ENCODE data around the gene PGGT1B. TPM values are rescaled to one million over a fixed set of nuclear protein-coding genes. Genes with fewer than 3 reads are reported as not detected.

Gene PGGT1B
- polyA plus RNA-seq, 1 experiment: 4.1 TPM

DNA sequence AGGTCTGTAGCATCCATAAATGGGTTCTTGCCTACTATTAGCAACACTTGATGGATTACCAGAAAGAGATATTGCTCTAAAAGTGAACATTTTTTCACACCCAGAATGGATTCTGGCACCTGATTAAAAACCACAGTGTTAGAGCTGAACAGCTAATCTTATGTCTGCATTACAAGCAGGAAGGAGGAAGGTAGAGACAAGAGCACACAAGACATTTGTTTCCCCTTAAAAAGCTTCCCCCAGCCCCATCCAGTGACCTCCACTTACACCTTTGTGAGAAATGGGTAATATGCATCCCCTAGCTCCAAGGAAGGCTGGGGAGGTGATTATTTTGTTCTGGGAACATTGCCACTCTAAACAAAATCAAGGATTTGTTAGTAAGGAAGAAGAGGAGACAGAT lies 80.9 kb downstream of the PGGT1B start:
- CTCF ChIA-PET: no interaction called here
- Histone ChIP-seq H3K27ac (ENCODE audit: low read depth, low read length) (no peak overlapping the region), H3K4me3 (ENCODE audit: low read depth, low read length) (no peak overlapping the region), H3K27me3 (ENCODE audit: control insufficient read depth, insufficient read depth, low read length) (peaks cover 56% of the 10 kb centered on the region), H3K9me3 (ENCODE audit: control insufficient read depth, insufficient read depth, low read length) (peaks cover 9% of the 10 kb centered on the region; the same call in 1 of the 2 replicates)
- TF ChIP-seq CTCF (IDR thresholded peaks at IDR 0.05; ENCODE audit: low read depth, low read length): no peak
- DNase-seq (ENCODE audit: low read depth, low spot score): no peak
- POLR2A ChIA-PET: no interaction called here

GRCh38 chr5:115180165-115180709 lies 82.4 kb downstream of the PGGT1B start:
- no peak for TF ChIP-seq CTCF (IDR thresholded peaks at IDR 0.05; ENCODE audit: low read depth, low read length)
- ChIA-PET CTCF (no interaction called here), POLR2A (no interaction called here)
- peaks cover 9% of the 10 kb centered on the region; the same call in 1 of the 2 replicates for H3K9me3 ChIP-seq (ENCODE audit: control insufficient read depth, insufficient read depth, low read length)
- H3K27ac ChIP-seq (ENCODE audit: low read depth, low read length): no peak overlapping the region
- H3K4me3 ChIP-seq (ENCODE audit: low read depth, low read length): peak overlapping the region; percentile 49
- H3K27me3 ChIP-seq (ENCODE audit: control insufficient read depth, insufficient read depth, low read length): peaks cover 62% of the 10 kb centered on the region
- DNase-seq (ENCODE audit: low read depth, low spot score): no peak

DNA sequence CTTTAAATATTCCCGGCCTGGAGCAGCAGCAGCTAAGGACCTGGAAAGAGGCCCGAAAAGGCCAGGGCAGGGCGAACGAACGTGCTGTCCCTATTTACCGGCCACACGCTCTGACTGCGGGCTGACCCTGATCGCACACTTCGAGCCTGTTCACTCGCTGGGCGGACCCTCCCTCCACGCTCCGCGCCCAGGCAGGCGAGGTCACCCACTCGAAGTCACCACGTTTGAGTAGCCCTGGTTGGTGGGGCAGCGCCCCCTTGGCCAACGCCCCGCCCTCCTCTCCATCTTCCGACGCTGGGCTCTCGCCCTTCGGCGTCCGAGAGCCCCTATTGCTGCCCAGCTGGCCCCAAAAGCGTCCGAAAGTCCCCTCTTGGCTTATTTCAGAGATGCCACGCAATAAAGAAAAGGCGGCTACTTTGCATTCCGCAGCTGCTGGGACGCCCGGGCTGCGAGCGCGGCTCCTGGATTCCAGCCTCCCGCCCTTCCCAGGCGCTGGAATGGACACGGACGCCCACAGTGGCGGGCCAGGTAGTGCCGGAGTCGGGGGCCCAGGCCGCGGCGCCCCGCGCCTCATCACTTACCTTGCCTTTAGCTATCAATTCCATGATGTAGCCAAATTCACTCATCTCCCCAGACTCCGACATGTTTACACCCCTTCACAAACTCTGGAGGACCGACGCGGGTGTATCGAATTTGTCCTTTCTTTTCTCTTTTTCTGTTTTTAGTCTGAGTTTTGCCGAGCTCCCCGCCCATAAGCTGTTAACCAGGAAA lies 83.1 kb downstream of the PGGT1B start:
- H3K4me3 ChIP-seq (ENCODE audit: low read depth, low read length): peak overlapping the region; percentile 49
- no peak for TF ChIP-seq CTCF (IDR thresholded peaks at IDR 0.05; ENCODE audit: low read depth, low read length)
- H3K27ac ChIP-seq (ENCODE audit: low read depth, low read length): no peak overlapping the region
- ChIA-PET CTCF (interaction anchor here (1.0 kb wide), 1 partner anchor 1567 kb away, joined by 3 read pairs; no protein-coding TSS in a partner anchor), POLR2A (no interaction called here)
- no peak for DNase-seq (ENCODE audit: low read depth, low spot score)
- H3K9me3 ChIP-seq (ENCODE audit: control insufficient read depth, insufficient read depth, low read length): peaks cover 9% of the 10 kb centered on the region; the same call in 1 of the 2 replicates
- peaks cover 65% of the 10 kb centered on the region for H3K27me3 ChIP-seq (ENCODE audit: control insufficient read depth, insufficient read depth, low read length)

- Histone ChIP-seq H3K27me3 (ENCODE audit: control insufficient read depth, insufficient read depth, low read length) (peaks cover 63% of the 10 kb centered on the region), H3K9me3 (ENCODE audit: control insufficient read depth, insufficient read depth, low read length) (peaks cover 9% of the 10 kb centered on the region; the same call in 1 of the 2 replicates), H3K4me3 (ENCODE audit: low read depth, low read length) (no peak overlapping the region), H3K27ac (ENCODE audit: low read depth, low read length) (no peak overlapping the region)
- TF ChIP-seq CTCF (IDR thresholded peaks at IDR 0.05; ENCODE audit: low read depth, low read length): no peak
- ChIA-PET CTCF (interaction anchor here (1.0 kb wide), 1 partner anchor 1566 kb away, joined by 3 read pairs; no protein-coding TSS in a partner anchor), POLR2A (no interaction called here)
- no peak for DNase-seq (ENCODE audit: low read depth, low spot score)
Measured at GRCh38 chr5:115179030-115179393, 83.7 kb downstream of the PGGT1B start.

DNA sequence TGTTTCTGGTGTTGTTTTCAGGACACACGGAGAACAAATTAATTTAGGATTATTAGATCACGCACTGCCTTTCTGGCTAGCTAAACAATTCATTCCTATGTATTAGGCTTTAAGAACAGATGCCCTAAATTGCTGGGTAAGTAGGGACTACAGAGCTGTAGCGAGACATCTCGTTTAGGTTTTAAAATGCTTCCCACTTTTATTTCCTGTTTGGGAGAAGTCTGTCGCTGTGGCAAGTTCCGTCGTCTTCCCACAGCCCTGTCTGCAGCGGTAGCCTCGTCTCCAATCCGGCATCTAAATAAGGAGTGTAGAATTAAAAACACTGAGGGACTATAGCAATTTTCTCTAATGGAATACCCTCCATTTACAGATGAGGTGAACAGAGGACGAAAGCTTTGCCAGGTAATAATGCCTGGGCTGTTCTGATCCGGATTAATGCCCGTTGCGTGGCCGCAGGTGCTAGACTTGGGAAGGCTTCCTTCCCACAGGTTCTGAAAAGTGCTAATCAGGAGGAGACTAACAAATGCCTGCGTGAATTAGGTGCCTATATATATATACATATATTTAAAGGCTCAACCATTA lies 91.7 kb downstream of the PGGT1B start:
- no peak for TF ChIP-seq CTCF (IDR thresholded peaks at IDR 0.05; ENCODE audit: low read depth, low read length)
- H3K4me3 ChIP-seq (ENCODE audit: low read depth, low read length): no peak overlapping the region
- no peak overlapping the region for H3K27ac ChIP-seq (ENCODE audit: low read depth, low read length)
- CTCF ChIA-PET: no interaction called here
- DNase-seq (ENCODE audit: low read depth, low spot score): no peak
- H3K27me3 ChIP-seq (ENCODE audit: control insufficient read depth, insufficient read depth, low read length): peaks cover 47% of the 10 kb centered on the region
- H3K9me3 ChIP-seq (ENCODE audit: control insufficient read depth, insufficient read depth, low read length): peaks cover 6% of the 10 kb centered on the region
- POLR2A ChIA-PET: no interaction called here

All from AG04450 (cell line).